ENCODE data around the gene NAE1. TPM values are rescaled to one million over a fixed set of nuclear protein-coding genes. Genes with fewer than 3 reads are reported as not detected.

NAE1 gene
- total RNA-seq, 1 donor from 2014 or later = 31.4 TPM

DNA sequence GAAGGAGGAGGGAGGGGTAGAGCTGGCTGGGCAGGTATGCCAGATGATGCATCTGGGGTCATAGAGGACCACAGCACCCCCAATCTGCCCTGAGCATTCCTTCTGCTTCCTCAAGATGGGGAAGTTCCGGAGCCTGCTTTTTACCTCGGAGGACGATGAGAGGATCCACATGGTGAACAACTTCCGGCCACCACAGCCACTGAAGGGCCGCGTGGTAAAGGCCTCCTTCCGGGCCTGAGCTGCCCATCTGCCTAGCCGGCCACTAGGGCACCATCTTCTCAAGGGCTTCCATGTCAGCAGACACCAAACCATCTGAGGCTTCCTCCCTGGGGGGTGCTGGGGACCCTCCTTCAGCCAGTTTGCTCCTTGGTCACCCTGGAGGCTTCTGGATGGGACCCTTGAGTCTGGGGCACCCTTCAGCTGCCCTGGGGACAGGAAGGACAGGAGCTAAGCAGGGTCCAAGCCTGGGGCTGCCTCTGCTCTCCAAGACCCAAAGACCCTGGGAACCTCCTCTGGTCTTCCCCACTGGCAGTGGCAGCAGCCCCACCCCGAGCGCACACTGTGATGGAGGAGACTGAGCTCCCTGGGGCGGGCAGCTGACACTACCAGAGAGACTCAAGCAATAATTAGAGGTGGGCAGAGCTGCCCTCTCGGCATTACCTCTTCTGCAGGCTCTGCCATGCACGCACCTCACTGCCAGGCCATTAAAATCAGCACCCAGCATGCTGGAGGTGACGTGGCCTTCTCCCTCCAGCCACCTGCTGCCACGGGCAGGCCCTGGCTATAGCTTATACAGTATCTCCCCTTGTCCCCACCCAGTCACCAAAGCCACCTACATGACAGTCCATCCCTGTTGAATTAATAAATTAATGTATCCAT is 22.7 kb upstream of the NAE1 start:
- DNase-seq = no peak
- ATAC-seq (ENCODE audit: poor library complexity) = no peak
- intact Hi-C loops (cut with DNase I) = no loop called here

DNA sequence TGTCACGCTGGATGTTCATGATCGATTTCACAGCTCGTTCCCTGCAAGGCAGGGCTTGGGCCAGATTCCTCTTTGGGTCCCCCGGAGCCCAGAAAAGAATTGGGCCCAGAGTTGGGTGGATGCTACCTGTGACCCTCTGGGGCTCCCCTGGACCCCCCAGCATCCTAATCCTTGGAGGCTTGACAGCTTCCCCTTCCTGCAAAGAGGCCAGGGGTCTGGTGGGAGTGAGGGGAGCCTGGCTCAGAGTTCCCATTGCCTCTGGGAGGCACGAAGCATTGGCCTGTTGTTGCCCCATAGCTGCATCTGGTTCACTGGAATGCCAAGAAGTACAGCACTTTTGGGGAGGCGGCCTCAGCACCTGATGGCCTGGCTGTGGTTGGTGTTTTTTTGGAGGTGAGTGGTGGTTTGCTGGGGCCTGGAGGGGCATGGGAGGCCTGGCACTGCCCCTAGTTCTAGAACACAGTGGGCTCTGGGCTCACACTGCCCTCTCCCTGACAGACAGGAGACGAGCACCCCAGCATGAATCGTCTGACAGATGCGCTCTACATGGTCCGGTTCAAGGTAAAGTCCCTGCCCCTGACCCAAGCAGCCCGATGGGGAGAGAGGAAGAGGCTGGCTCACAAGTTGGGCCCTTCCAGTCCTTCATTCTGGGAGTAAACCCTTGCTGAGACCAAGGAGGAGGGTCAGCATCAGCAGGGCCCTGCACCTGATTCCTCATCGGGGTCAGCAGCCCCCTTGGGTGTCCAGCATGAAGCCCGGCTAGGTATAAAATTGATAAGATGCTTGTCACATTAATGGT is 20.6 kb upstream of the NAE1 start:
- no peak for DNase-seq
- ATAC-seq (ENCODE audit: poor library complexity) = no peak
- intact Hi-C loops (cut with DNase I) = no loop called here

DNA sequence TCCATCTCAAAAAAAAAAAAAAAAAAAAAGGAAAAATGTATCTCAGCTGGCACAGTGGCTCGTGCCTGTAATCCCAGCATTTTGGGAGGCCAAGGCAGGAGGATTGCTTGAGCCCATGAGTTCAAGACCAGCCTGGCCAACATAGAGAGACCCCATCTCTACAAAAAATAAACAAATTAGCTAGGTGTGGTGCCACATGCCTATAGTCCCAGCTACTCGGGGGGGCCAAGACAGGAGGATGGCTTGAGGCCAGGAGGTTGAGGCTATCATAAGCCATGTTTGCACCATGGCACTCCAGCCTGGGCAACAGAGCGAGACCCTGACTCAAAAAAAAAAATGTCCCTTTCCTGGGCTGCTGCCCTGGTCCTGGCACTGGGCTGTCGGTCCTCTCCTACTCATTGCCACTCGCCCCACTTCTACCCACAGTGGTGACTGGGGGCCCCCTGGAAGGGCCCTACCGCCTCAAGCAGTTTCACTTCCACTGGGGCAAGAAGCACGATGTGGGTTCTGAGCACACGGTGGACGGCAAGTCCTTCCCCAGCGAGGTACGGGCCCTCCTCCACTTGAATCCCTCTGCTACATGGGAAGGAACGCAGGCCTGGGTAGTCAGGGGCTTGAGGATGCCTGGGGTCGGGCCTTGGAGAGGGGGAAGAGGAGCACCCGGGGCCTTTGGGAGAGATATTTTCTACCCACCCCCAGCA is 19.5 kb upstream of the NAE1 start:
- DNase-seq = no peak
- intact Hi-C loops (cut with DNase I) = no loop called here
- ATAC-seq (ENCODE audit: poor library complexity) = no peak

DNA sequence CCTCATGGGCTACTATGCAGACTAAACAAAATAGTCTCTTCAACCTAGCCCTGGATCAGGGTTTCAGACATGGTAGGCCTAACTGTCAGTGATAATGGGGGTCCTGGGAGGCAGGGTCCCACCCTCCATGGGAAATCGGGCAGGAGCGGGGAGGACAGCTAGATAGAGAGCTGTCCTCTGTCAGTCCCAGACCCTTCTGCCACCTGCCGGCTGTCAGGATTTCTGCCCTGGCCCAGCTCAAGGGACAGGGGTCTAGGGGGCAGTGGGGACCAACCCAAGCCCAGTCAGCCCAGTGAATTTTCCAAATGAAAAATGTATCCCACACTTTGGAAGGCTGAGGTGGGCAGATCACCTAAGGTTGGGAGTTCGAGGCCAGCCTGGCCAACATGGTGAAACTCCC is 18.8 kb upstream of the NAE1 start:
- DNase-seq (no peak), ATAC-seq (ENCODE audit: poor library complexity) (no peak)
- intact Hi-C loops (cut with DNase I) = no loop called here

DNA sequence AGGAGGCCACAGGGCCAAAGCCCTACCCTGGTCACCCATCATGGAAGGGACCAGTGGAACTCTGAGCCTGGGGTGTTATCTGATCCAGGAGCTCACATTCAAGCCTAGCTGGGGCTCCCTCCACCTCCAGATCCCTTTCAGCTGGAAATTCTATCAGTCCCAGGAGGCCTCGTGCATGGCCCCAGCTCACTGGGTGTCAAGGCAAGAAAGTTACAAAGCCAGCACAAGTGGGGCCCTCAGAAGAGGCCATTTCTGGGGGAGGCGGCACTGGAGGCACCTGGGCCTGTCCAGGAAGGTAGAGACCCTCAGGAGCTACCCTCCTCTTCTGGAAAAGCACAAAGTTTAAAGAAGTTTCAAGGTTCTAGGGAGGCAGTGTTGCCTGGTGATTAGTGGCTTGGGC is 18.2 kb upstream of the NAE1 start:
- DNase-seq (no peak), ATAC-seq (ENCODE audit: poor library complexity) (no peak)
- intact Hi-C loops (cut with DNase I) = no loop called here

DNA sequence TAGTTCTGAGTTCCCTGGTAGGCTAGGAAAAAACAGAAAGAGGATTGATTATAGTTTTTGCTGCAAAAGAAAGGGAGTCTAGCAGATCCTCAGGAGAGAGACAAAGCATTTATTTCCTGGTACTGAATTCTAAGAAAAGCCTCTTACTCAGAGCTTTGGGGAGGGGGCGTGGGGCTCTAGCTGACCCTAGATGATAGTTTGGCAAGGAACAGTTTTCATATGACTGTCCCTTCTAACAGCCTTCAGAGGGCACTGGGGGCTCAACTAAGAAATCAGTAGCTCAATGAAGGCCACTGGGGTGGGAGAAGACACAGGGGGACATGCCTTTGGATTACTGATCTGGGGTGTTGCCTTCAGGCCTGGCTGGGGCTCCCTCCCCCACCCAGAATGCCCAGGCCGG is 17.4 kb upstream of the NAE1 start:
- DNase-seq (no peak), ATAC-seq (ENCODE audit: poor library complexity) (no peak)
- intact Hi-C loops (cut with DNase I) = no loop called here

DNA sequence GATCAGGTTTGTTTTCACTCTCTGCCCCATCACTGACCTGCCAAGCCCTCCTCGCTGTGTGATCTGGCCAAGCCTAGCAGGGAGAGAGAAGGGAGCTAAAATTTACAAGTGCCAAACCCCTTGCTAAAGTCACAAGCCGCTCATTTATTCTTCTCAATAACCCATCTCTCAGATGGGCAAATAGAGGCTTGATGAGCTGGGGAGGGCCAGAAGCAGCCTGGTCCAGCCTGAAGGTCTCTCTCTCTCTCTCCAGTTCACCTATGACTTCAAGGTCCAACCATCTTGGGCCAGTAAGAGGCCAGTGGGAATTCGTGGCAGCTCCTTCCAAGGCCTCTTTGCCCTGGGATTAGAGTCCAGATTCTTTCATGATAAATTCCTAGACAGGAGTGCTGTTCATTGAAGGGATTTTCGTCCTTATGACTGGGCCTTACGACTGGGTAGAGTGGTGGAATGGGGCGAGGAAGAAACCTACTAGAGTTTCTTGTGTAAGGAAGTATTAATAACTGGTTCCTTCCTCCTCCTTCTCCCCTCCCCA is 16.8 kb upstream of the NAE1 start:
- no peak for DNase-seq
- ATAC-seq (ENCODE audit: poor library complexity) = no peak
- intact Hi-C loops (cut with DNase I) = no loop called here

DNA sequence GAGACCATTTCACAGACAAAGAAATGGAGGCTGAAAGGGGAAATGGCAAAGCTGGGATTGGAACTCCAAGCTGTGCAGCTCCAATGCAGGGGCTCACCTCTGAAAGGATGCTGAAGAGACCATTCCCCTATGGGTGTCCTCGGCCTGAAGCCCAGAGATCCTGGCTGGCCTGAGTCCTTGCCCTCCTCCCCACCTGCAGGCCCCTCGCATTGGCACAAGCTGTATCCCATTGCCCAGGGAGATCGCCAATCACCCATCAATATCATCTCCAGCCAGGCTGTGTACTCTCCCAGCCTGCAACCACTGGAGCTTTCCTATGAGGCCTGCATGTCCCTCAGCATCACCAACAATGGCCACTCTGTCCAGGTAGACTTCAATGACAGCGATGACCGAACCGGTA is 16.1 kb upstream of the NAE1 start:
- DNase-seq (no peak), ATAC-seq (ENCODE audit: poor library complexity) (no peak)
- intact Hi-C loops (cut with DNase I) = no loop called here

DNA sequence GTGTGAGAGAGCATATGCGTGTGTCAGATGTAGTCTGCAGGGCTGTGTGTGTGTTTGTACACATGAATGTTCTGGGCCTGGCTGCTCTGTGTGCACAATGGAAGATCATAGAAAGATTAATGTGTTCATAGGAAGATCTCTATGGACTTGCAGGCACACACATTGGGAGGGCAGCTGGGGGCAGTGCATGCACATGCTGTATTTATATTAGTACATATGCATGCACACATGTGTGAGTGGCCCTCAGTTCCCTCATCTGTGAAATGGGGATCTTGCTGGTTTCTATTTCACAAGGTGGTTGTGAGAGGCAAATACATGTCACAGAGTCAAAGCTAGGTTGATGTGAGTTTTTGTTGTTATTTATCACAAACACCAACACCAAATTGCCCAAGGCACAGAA is 15.5 kb upstream of the NAE1 start:
- no peak for DNase-seq
- no peak for ATAC-seq (ENCODE audit: poor library complexity)
- intact Hi-C loops (cut with DNase I) = no loop called here

DNA sequence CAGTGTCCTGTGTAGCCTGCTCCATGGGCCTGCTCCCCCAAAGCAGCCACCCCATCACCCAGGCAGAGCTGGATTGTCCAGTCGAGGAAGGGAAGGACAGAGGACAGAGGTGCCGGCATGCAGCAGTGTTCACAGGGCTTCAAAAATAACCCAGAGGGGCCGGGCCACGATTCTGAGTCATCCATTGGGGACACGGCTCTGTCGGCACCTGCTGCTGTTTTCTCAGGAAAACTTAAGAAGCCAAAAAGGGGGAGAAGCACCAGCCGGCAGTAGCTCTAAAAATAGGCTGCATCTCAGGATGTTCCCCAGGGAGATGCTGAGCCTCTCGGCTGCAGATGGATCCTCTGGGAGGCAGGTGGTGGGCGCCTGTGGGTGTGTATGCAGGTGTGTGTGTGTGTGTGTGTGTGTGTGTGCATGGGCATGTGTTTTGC is 15.0 kb upstream of the NAE1 start:
- ATAC-seq (ENCODE audit: poor library complexity) (no peak), DNase-seq (no peak)
- intact Hi-C loops (cut with DNase I) = no loop called here

DNA sequence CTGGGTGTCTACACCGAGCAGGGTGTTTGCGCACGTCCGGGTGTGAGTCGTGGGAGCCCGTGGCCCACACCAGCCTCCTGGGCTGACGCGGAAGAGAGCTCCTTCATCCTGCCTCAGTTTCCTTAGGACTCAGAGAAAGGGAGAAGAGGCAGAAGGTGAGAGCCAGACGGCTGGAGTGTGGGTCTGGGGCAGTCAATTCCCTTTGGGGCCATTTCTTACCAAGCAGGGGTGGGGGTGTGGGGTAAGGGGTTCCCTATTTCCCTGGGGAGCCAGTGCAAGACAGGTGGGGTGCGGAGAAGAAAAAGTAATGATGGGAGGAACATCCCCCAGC is 14.3 kb upstream of the NAE1 start:
- intact Hi-C loops (cut with DNase I) = no loop called here
- DNase-seq (no peak), ATAC-seq (ENCODE audit: poor library complexity) (no peak)

DNA sequence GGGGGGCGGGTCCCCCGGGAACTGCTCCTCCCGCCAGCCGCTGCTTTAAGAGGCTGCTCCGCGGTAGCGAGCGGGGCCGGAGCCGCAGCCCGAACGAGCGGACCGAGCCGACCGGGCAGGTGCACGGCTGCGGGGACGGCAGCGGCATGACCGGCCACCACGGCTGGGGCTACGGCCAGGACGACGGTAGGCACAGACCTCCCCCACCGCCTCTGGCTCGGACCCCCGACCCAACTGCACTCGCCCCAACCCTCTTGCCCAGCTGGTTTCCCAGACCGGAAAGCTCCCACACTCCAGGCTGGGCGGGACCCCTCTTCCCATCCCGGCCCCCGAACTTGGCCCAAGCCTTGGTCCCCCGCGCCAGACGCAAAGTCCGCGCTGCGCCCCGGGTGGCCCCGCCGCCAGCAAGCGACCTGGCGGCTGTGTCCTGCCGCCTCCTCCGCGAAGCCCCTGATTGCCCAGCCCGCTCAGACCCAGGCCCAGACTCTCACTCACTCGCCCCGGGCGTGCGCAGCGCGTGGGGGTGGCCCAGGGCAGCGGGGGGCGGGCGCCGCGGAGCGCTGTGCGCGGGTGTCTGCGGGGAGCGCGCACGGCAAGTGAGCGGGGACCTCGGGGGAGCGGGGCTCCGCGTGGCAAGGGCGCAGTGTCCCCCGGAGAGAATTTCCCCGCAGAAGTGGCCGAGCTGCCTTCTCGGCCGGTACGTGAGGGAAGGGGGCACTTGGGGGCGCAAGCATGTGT is 13.7 kb upstream of the NAE1 start, which contains the start of gene CA7:
TSS of gene CA7 (plus strand) at position 73 of the 738 bp plus-strand sequence. CDS start at position 147, 74 bp downstream.
- ATAC-seq (ENCODE audit: poor library complexity) (peak; percentile 29), DNase-seq (no peak)
- intact Hi-C loops (cut with DNase I) = no loop called here

DNA sequence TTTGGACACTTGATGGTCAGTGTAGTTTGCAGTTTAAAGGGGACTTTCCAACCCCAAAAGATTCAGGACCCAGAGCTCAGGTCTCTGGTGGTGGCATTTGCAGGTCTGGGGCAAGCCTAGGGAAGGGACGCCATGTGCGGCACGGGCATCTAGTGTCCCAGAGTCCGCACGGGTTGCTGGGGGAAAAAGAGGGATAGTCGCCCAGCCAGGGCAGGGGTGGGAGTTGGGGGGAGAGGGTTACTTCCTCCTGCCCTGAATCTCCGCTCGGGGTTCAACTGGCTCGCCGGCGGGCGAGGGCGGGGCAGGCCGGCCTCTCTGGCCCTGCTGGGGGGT is 13.2 kb upstream of the NAE1 start:
- DNase-seq = no peak
- ATAC-seq (ENCODE audit: poor library complexity) = no peak

DNA sequence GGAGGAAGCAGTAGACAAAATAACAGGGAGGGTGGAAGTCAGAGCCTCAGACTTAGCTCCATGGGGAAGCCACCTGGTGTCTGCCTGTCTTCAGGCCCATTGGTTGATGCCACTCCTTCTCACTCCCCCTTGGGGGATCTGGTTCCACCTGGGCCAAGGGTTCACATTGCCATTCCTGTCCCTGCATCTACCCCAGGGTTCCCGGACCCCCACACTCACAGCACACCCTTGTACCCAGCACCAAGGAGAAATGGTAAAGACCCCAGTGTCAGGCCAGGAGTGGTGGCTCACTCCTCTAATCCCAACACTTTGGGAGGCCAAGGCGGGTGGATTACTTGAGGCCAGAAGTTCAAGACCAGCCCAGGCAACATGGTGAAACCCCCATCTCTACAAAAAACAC is 12.4 kb upstream of the NAE1 start:
- no peak for DNase-seq
- no peak for ATAC-seq (ENCODE audit: poor library complexity)
- intact Hi-C loops (cut with DNase I) = no loop called here

More for the DNA sequence above, 13.2 kb upstream of the NAE1 start:
- intact Hi-C loops (cut with DNase I) = no loop called here

DNA sequence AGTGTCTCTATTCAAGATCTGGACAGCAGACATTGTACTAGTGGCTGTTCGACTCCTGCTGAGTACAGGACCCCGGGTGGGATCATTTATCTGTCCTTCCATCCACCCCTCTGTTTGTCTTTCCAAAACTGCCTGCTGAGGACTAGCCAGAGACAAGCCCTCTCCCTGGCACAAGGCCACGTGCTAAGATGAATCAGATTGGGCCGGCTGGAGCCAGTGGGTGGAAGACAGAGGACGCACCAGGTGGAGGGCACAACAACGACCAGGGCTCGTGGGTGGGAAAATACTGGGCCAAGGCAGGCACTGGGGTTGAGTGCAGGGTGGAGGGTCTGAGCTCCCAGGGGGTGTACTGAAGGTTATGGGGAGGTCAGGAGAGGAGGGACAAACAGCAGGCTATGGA is 12.0 kb upstream of the NAE1 start:
- ATAC-seq (ENCODE audit: poor library complexity) = no peak
- no peak for DNase-seq
- intact Hi-C loops (cut with DNase I) = no loop called here

DNA sequence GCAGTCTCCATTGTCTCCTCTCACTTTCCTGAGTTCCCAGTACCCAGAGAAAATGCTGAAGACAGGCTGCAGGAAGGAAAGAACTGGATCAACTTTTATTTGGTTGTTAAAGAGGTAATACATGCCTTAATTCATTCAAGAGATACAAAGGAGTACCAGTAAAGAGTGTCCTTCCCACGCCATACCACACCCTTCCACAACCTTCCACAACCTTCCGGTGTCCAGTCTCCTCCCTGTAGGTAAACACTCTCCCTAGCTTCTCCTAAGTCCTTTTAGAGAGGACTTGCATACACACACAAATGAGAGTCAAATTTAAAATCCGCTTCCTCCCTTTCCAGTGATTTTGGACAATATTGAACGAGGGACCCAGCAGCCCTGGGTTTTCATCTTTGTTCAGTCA is 10.6 kb upstream of the NAE1 start:
- DNase-seq (no peak), ATAC-seq (ENCODE audit: poor library complexity) (no peak)
- intact Hi-C loops (cut with DNase I) = no loop called here

DNA sequence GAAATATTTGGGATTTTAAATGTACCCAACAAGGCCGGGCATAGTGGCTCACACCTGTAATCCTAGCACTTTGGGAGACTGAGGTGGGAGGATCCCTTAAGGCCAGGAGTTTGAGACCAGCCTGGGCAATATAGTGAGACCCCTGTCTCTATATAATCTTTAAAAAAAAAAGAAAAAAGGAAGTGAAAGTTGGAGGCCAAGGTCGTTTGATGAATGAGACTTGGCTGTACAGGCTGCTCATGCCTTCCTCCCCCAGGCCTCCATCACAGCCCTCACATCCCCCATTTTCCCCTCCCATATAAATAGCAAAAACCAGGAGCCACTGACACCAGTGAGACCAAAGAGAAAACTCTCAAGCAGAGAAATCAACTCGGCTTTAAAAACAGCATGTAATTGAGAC is 10.1 kb upstream of the NAE1 start:
- DNase-seq (no peak), ATAC-seq (ENCODE audit: poor library complexity) (no peak)
- intact Hi-C loops (cut with DNase I) = no loop called here

DNA sequence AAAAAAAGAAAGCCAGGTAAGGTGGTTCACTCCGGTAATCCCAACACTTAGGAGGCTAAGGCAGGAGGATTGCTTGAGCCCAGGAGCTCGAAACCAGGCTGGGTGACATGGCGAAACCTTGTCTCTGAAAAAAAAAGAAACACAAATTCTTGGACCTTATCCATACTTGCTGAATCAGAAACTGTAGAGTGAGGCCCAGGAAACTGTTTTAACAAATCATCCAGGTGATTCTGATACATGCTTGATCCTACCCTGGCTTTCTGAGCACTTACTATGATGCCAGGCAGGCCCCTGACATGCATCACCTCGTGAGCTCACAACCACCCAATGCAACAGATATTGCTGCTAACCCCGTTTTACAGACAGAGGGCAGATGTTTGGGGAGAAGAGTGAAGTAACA is 4.0 kb upstream of the NAE1 start:
- no peak for ATAC-seq (ENCODE audit: poor library complexity)
- intact Hi-C loops (cut with DNase I) = loop anchor here (5.0 kb wide), 1 partner anchor 33 kb away; no protein-coding TSS in a partner anchor
- DNase-seq = no peak

Data from Right ventricle myocardium superior (tissue), 1 donor.